ENCODE results near the gene SH3GLB1.
A peak's percentile ranks its signal among the peaks of the same experiment; 100 is the strongest.
"Not testable (repeated sequence)": the region's sequence is repeated elsewhere in the genome, so short reads cannot be mapped to it uniquely, and the experiment has no call there.

SH3GLB1 gene

DNA sequence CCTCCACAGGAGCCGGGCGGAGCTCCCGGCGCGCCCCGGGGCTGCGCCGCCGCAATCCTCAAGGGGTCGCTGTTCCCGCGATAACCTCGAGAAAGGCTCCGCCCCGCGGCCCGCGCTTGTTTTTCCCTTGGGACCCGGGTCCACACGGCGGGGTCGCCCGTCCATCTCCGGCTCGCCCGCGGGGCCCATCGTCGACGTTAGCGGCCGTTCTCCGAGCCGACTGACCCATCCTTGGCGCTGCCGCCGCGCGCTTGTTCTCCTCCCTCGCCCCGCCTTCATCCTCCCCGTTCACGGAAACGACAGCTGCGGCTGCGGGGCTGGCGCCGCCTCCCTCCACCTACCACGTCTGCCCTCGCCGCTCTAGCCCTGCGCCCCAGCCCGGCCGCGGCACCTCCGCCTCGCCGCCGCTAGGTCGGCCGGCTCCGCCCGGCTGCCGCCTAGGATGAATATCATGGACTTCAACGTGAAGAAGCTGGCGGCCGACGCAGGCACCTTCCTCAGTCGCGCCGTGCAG is at the start of gene SH3GLB1:
Gene SH3GLB1 (plus strand): TSS at position 119 of the 514 bp plus-strand sequence. CDS start 324 bp downstream, at position 443.
- DNase-seq = peak; percentile 89

DNA sequence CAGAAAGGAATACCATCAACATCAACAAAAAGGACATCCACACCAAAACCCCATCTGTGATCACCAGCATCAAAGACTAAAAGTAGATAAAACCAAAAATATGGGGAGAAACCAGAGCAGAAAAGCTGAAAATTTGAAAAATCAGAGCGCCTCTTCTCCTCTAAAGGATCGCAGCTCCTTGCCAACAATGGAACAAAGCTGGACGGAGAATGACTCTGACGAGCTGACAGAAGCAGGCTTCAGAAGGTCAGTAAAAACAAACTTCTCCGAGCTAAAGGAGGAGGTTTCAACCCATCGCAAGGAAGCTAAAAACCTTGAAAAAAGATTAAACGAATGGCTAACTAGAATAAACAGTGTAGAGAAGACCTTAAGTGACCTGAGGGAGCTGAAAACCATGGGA is 46.0 kb upstream of the SH3GLB1 start:
- DNase-seq = not testable (repeated sequence)

DNA sequence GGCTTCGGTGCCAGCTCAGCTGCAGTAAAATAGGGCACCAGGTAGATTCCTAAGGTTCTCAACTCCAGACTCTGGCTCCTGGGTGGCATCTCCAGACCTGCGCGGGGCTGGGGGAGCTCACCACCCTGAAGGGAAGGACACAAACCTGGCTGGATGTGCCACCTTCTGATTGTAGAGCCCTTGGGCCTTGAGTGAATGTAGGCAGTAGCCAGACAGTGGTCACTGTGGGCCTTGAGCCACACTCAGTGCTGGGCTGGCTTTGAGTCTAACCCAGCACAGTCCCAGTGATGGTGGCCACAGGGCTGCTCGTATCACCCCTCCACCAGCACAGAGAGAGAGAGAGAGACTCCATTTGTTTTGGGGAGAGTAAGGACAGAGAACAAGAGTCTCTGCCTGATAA is 38.0 kb upstream of the SH3GLB1 start:
- DNase-seq = no peak

DNA sequence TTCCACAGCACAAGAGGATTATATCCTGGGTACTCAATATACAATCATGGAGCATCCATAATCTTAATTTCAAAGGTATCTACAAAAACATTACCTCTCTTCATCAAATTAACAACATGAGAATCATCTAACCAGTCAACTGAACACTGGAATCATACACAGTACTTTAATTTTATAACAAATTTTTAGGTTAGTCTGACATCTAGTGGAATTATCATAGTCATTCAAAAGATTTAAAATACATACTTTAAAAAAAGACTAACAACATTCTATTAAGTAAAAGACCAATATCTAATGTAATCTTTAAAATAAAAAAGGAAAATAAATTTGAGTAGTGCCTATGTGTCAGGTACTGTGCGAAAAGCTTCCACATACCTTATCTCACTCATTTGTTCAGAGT is 16.8 kb upstream of the SH3GLB1 start:
- DNase-seq = no peak

DNA sequence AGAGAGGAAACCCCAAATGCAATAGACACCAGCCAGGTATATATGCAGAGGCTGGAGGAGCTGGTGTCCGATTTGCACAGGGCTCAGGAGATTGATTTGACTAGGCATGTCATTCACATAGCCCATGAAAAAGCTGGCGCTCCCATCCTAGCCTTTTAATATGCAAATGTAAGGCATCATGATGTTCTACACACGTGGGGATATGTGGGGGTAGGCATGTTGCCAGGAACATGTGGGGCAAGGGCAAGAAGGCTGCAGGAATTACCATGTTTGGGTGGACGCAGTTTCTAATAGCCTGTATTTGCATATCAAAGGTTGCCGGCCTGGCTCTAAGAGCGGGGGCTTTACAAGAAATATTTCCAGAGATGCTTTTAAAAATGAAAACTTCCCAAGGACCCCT is 11.7 kb upstream of the SH3GLB1 start:
- no peak for DNase-seq

DNA sequence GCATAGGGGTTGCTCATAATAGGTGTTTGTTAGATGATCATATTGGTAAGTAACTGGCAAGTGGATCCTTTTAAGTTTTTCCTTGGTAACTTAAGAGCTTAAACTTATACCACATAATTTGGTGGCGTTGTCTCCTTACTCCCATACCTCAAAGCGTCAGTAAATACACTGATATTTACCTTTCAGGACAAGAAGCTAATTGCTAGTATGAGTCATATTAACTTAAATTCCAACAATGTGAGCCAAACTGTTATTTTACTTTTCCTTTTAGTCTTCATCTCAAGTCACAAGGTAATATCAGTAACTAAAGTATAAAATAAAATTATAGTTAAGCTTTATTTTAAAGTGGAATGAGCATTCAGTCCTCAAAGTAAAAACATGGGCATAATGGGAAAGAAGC is 9.0 kb upstream of the SH3GLB1 start:
- no peak for DNase-seq

DNA sequence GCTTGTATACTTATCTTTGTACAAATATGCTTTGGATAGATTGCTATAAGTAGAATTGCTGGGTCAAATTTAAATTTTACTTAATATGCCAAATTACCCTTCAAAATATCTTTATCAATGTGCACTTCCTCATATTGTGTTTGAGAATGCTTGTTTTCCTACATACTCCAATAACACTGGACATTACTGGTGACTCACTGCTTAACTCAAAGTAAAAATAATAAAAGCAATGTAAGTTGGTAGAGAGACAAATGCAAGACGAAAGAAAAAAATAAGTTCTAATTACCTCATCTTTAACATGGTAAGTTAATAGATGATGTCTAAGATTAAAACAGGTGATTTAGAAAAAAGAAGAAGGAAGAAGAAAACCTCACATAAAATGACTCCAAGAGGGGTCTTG is 7.9 kb upstream of the SH3GLB1 start:
- no peak for DNase-seq

DNA sequence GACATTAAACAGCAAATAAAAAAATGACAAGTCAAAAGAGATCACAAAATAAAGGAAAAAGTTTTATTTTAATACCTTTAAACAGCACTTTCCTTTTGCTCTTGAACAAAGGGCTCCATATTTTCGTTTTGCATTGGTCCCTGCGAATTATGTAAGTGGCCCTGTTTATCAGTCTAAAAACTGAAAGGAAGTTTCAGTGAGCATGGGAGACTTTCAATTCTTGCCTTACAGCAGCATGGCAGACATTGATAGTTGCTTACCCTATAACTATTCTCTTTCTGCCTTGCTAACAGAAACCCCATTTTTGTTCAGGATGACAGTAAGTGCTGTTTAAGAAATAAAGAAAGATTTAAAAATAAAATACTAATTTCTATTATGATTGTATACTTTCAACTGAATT is 5.2 kb upstream of the SH3GLB1 start:
- no peak for DNase-seq

DNA sequence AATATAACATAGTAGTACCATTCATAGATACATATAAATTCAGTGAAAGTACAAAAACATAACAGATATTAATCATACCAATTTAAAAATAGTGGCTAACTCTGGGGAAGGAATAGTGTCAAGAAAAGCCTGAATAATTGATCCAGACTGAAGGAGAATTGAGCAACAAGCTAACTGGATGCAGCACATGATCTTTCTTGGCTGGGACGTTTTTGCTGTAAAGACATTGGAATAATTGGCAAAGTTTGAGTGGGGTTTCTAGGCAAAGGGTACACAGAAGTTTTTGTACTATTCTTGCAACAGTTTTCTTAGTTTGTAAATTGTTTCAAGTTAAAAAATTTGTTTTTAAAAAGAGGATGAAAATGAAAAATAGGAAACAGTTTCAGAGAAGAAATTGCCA is 2.6 kb upstream of the SH3GLB1 start:
- DNase-seq = no peak

DNA sequence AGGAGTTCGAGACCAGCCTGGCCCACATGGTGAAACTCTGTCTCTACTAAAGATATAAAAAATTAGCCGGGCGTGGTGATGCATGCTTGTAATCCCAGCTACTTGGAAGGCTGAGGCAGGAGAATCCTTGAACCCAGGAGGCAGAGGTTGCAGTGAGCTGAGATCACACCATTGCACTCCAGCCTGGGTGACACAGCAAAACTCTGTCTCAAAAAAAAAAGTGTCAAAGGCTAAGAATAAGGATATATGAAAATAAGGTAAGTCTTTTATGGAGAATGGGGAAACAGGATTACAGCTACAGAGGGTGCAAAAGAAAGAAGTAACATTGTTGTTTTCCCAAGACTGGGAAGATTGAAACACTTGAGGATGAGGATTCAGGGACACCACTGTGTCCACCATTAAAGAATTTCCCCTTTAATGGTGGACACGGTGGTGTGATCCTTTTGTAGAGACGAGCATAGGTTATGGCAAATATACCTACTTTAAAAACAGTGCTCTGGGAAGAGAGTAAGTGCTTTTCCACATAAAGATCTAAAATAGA is 1.4 kb upstream of the SH3GLB1 start:
- DNase-seq = not testable (repeated sequence)

DNA sequence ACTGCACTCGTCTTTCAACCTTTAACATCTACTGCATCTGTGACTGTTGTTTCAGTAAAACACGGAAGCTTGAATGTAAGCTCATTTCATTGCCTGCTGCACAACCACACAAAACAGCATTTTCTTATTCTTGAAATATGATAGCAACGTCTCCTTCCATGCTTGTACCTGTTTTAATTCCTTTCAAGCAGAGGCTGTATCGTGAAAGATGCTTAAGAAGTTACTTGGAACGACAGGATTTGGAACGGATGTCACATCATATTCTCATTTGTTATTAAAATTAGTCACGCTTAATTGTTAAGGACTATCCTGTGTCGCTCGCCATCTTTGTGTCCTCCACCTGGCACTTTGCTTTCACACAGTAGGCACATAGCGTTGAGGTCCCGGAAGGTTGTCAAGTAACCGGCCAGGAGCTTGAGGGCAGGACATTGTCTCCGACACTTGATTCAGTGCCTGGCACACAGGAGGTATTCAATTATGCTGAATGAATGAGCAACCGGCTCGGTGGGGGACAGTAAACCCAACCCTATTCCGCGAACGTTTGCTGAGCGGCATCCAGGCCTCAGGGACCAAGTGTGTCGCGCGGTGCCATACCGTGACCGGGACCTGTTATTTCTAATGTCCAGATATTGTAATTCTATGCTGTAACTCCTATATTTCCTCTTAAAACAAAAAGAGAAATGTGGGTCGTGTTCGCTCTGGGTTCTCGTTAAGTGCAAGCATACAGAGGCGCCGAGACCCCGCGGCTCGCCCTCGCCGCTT is 499 bp upstream of the SH3GLB1 start:
- DNase-seq = peak; percentile 35

DNA sequence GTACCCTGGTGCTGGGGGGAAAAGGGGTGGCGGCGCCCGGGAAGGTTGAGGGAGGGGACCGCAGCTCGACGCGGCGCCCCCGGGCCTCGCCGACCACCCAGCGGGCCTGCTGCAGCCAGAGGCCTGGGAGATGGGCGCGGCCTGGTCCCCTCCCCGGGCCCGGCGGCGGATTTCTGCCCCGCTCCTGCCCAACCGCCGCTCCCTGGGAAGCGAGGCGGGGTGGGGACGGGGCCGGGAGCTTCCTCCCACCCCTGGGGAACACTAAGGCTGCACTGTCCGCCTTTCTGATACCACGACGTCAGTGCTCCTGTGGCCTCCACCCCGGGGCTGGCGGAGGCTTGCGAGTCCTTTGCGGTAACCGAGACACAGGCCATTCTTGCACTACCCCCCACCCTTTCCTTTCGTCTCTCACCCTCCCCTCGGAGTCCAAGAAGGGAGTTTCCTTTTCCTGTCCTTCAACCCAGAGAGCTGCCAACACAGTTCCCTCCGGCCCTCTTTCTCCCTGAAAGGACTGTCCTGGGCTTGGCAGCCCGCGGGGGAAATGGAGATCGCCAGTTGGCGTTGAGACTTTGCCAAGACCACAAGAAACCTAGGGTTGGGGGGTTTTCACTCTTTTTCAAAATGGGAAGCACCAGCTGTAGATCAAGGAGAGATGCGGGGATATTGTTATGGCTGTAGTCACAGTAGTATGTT is 742 bp downstream of the SH3GLB1 start:
- peak; percentile 55 for DNase-seq

DNA sequence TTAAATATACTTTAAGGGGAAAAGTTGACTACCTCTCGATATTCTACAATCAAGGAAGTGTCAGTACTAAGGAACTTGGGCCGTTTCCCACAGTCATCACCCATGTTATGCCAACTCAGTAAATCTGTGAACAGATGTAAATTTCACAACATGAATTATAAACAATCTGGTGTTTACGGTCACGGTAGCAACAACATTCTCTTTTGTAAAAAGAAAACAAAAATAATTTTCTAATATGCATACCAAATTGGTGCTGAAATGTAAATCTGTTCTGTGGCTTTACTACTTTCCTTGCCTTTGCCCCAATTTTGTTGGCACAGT is 1.2 kb downstream of the SH3GLB1 start:
- no peak for DNase-seq

DNA sequence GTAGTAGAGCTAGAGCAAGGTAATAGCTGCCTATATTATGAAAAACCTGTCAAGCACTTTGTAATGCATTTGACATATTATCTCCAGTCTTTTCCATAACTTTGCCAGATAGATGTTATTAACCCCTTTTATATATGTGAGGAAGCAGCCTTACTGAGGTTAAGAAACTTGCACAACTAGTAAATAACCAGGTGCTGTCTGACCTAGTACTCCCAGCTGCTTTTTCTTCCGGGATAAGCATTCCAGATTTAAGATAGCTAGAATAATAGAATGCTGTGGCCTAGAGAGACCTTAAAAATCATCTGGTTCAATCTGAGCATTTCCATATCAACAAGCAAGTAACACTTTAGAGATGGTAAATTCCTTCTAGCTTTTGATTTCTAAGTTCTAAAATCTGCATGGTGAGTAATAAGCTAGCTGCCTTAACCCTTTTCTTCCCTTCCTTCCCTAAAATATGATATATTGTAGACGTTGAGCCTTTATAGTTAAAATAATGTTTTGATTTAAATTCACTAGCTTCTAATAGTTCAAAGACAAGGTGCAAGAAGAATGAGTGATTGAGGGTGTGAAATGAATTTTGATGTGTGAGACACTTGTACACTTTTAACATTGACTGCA is 1.8 kb downstream of the SH3GLB1 start:
- DNase-seq = no peak

DNA sequence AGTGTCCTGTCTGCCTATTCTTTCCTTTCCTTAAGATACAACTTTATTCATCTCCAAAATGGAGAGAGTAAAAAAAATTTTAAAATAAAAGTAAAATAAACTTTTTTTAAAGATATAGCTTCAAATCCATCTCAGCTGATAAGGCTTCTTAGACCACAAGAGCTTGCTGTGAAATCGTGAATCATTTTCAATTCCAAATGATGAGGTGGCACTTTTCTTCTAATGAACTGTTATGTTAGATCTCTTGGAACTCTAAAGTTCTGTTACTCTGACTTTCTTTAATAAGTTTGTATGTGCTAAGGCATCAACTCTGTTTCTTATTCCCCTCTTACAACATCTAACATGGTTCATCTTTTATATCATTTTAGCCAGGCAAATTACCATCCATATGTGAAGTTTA is 4.5 kb downstream of the SH3GLB1 start:
- no peak for DNase-seq

DNA sequence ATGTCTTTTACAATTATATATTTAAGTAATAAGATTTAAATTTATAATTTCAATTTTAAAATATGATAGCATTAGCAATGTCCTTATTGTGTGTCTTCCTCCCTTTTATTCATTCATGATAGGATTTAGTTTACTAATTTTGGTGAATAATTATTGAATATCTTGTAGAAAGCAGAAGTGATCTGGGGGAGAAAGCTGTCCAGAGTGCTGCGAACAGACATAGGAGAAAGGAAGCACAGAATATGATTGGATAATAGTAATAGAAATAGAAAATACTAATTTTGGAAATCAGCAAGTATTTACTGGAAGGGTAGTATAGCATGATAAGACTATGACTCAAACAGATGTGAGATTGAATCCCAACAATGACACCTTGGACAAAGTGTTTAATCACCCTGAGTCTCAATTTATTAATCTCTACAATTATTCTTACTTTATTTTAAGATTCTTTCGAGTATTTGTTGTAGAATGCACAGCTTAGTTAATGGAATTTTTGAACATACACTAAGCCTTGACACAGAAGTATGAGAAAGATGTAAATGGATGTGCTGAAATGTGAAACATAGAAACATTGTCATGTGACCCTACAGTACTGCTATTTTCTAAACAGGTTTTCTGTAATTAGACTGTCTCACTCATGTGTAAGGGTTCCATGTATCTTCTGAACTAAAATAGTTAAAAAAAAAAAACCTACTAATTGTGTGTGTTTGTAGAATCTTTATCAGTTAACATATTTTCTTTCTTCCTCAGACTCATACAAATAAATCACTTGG is 7.9 kb downstream of the SH3GLB1 start:
- DNase-seq = no peak

DNA sequence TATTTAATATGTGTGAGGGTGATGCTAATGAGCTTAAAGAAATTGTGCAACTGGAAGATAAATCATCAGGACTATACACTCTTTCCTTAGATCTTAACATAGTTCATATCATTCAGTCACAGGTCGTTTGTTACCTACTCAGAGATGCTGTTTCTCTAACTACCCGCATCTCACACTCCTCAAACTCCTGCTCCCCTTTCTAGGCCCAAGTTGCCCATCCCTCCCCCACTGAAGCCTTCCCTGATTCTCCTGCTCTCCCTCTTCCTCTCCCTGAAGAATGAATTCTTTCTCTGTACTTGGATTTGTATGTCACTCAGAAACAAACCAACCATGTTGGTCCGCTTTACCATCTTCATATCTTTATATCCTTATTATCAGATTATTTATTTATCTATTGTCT is 9.1 kb downstream of the SH3GLB1 start:
- DNase-seq = no peak

DNA sequence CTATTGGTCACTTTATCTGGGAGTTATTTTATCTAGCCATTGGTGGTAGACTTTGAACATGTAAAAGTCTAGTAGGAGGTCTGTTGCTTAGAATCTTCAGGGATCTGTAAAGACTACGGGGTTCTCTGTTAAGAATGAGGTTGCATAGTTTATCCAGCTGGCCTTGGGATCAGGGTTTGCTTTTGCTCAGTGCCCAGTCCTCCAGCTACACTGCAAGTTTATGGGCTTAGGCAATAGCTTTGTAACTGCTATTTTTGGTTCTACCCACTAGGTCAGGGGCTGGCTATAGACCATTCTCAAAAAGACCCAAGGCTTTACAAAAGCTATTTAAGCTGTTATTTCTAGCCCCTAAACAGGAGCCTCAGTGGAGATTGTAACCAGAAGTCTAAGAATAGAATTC is 9.8 kb downstream of the SH3GLB1 start:
- no peak for DNase-seq

DNA sequence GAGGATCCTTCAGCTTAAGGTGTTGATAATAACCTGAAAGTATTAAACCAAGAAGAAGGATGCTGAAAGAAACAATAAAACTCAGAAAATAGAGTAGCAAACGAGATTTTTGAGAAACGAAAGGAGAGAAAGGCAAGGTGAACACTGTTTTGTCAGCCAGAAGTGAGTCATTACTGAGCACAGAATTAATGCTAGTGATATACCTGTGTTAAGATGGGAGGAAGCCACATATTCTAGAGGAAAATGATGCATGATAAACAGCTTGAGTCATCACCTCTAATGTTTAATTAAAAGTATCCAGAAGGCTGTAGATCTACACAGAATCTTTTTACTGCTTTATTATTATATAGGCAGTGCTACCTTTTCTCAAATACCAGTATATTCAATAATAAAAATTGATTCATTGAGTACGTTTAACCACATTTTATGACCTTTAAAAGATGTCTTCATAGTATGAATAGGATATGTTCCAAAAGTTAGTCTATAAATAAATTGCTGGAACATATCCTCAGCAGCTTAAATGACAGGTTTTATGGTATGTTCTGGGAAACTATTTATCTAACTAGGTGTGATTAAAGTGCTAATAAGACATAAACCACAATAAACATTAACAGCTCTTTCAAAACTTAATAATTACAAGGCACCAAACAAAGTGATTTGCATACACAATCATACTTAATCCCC is 10.3 kb downstream of the SH3GLB1 start:
- no peak for DNase-seq

DNA sequence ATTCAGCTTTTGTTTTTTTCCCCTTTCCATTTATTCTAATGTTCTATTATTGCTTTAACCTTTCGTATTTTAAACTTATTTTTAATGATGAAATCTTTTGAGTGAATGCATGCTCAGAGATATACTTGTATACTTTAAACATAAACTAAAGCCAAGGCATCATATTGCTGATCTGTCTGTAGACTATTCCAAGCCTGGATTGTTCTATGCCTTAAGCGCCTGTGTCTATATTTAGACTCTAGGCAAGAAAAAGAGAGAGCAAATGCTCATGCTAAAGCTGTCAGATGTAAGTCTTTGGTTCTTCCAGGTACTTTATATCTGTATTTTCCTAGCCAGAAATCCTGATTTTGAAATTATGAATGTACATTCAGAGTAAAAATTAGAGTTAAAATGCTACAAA is 14.4 kb downstream of the SH3GLB1 start:
- no peak for DNase-seq

DNA sequence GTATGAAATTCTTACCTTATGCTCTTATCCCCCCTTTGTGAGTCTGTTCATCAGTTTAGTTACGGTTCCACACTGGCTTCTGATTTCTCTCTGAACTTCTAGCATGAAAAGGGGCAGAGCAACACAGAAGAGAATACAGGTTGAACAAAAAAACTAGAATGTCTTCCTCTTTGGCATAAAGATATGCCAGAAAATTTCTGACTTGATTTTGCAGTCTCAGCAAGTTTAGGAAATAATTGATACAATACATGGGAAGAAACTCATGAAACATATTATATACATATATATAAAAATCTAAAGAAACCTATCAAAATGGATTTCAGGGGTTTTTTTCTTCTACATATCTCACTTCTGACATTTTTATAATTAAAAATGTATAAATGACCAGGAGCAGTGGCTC is 27.0 kb downstream of the SH3GLB1 start:
- DNase-seq = no peak

DNA sequence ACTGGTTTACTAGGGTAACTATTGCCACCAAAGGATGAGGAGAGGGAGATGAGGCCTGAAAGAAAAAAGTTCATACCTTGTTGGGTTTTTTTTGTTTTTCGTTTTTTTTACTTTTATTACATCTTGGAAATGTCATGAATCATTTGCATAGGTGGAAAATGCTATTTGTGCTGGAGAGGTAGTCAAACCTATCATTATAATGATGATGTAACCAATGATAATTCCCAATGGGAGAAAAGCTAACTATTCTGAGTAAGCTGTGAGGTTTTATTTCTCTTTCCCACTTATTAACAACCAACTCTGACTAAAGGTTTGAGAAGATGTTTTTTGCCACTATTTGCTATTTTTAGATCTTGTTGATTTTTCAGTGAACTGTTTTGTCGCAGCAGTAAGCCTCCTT is 29.0 kb downstream of the SH3GLB1 start:
- DNase-seq = no peak

Measured in CD4-positive, alpha-beta T cell treated with Interleukin-15 for 1 hour (primary cell).